ENCODE results near the gene WDR87. TPM values are rescaled to one million over a fixed set of nuclear protein-coding genes. Genes with fewer than 3 reads are reported as not detected.
A peak's percentile ranks its signal among the peaks of the same experiment; 100 is the strongest.

Gene WDR87
- total and polyA plus RNA-seq, 9 of the 15 experiments (the other 6 are each of a cell fraction or from before 2014, with no cell fraction given) = not detected

GRCh38 chr19:37914908-37915307, 8.5 kb upstream of the WDR87 start:
- WGBS (ENCODE audit: insufficient coverage, low coverage, missing lambda C conversion rate) = 23% methylated on average over 2 of the region's 2 CpGs

DNA sequence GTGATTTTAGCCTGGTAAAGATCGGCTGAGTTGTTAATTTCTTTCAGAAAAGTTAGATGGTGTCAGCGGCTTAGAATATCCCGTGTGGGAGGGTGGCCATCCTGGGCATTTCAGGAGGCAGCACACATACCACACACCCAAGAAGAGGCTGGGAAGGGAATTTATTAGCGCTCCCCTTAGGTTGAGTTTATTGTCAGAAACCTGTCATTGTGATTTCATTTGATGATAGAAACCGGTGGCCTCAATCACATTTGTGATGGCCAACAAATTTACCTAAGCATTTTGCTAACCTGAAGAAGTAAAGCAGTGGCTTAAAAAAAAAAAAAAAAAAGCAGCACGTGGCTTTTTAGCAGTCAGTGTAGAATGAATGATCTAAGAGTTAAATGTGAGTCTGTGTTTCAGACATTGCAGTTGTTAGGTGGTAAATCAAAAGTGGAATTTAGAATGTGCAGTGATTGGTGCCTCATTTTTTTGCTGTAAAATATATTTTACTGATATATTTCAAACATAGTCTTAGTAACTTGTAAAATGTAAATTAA, 3.3 kb upstream of the WDR87 start:
- no peak for DNase-seq (ENCODE audit: extremely low read depth in 1 of 4, low spot score in 3 of 4)
- no peak overlapping the region for H3K9ac ChIP-seq (ENCODE audit: insufficient read depth in 1 of 2, low read depth in 2 of 2, low read length in 2 of 2)
- no peak overlapping the region for H3K4me2 ChIP-seq (ENCODE audit: insufficient read depth, low read length)
- H3K36me3 ChIP-seq (ENCODE audit: control insufficient read depth, insufficient read depth, low read length) = no peaks in the 10 kb centered on the region
- no peak for FAIRE-seq
- H3K4me1 ChIP-seq (replicated peaks in 1 of 2; ENCODE audit: control insufficient read depth in 2 of 2, insufficient read depth in 2 of 2, low read length in 2 of 2) = peaks cover 6 to 13% of the 10 kb centered on the region in 2 experiments; a peak in 3 of 5 replicates
- H3K27me3 ChIP-seq (ENCODE audit: control insufficient read depth in 2 of 2, insufficient read depth in 2 of 2, low read length in 2 of 2) = no peaks in the 10 kb centered on the region
- peaks cover 5% of the 10 kb centered on the region; the same call in 2 of the 3 replicates for H3K79me2 ChIP-seq (ENCODE audit: control insufficient read depth, insufficient read depth, low read length)
- intact Hi-C loops (cut with micrococcal nuclease) (no loop called here), in situ Hi-C loops (cut with MboI) (loop anchor here (25.0 kb wide), 1 partner anchor 428 kb away; the partner anchor contains the start of gene CATSPERG)
- no peaks in the 10 kb centered on the region for H3K9me3 ChIP-seq (replicated peaks; ENCODE audit: control insufficient read depth, insufficient read depth, low read depth, low read length)
- no peak overlapping the region for H2AFZ ChIP-seq (ENCODE audit: low read depth, low read length)
- H3K9me1 ChIP-seq (ENCODE audit: control insufficient read depth, insufficient read depth, low read length) = no peaks in the 10 kb centered on the region
- TF ChIP-seq SAFB (IDR thresholded peaks at IDR 0.05; ENCODE audit: borderline replicate concordance, low read depth, low read length) (no peak), ZMIZ1 (IDR thresholded peaks at IDR 0.05; ENCODE audit: low read depth in 2 of 2, low read length in 2 of 2) (no peak), TRIM24 (IDR thresholded peaks at IDR 0.05) (no peak), MNT (conservative IDR thresholded peaks at IDR 0.05) (no peak)
- TF ChIP-seq, protein P1, sequence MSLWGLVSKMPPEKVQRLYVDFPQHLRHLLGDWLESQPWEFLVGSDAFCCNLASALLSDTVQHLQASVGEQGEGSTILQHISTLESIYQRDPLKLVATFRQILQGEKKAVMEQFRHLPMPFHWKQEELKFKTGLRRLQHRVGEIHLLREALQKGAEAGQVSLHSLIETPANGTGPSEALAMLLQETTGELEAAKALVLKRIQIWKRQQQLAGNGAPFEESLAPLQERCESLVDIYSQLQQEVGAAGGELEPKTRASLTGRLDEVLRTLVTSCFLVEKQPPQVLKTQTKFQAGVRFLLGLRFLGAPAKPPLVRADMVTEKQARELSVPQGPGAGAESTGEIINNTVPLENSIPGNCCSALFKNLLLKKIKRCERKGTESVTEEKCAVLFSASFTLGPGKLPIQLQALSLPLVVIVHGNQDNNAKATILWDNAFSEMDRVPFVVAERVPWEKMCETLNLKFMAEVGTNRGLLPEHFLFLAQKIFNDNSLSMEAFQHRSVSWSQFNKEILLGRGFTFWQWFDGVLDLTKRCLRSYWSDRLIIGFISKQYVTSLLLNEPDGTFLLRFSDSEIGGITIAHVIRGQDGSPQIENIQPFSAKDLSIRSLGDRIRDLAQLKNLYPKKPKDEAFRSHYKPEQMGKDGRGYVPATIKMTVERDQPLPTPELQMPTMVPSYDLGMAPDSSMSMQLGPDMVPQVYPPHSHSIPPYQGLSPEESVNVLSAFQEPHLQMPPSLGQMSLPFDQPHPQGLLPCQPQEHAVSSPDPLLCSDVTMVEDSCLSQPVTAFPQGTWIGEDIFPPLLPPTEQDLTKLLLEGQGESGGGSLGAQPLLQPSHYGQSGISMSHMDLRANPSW (CRISPR knock-in tag; IDR thresholded peaks at IDR 0.05) = no peak
- 0 out of 2 replicates have a peak, but pooled peaks cover 3% of the 10 kb centered on the region for H4K20me1 ChIP-seq (replicated peaks; ENCODE audit: control insufficient read depth, insufficient read depth, low read length)
- no TSS peak for BruUV-seq (replicated peaks)
- 39% methylated on average over 5 of the region's 6 CpGs for WGBS (ENCODE audit: insufficient coverage, low coverage, missing lambda C conversion rate)
- ChIA-PET CTCF (ENCODE audit: low intra/inter-chr PET ratio) (no interaction called here), POLR2A (no interaction called here)
- ATAC-seq = no peak
- H3K4me3 ChIP-seq = no peak overlapping the region
- H3K27ac ChIP-seq (ENCODE audit: extremely low read depth, low read depth, low read length) = no peak overlapping the region

More at GRCh38 chr19:37914908-37915307, 8.5 kb upstream of the WDR87 start:
- H3K9me1 ChIP-seq (ENCODE audit: control insufficient read depth, insufficient read depth, low read length) = no peaks in the 10 kb centered on the region
- DNase-seq (ENCODE audit: extremely low read depth in 1 of 4, low spot score in 3 of 4) (no peak), FAIRE-seq (no peak), ATAC-seq (no peak)
- intact Hi-C loops (cut with micrococcal nuclease) = no loop called here
- H3K4me1 ChIP-seq (replicated peaks in 1 of 2; ENCODE audit: control insufficient read depth in 2 of 2, insufficient read depth in 2 of 2, low read length in 2 of 2) = no peaks in the 10 kb centered on the region
- peak; percentile 94 for TF ChIP-seq SPI1 (IDR thresholded peaks at IDR 0.05; ENCODE audit: borderline replicate concordance, low read depth, low read length)
- no peak for TF ChIP-seq XRCC5 (IDR thresholded peaks at IDR 0.05; ENCODE audit: low read depth, low read length)
- POLR2A ChIA-PET = interaction anchor here (0.9 kb wide), 1 partner anchor 17 kb away, joined by 3 read pairs; no protein-coding TSS in a partner anchor
- no peaks in the 10 kb centered on the region for H3K9me3 ChIP-seq (replicated peaks; ENCODE audit: control insufficient read depth, insufficient read depth, low read depth, low read length)
- no peaks in the 10 kb centered on the region for H4K20me1 ChIP-seq (replicated peaks; ENCODE audit: control insufficient read depth, insufficient read depth, low read length)
- H3K27me3 ChIP-seq (ENCODE audit: control insufficient read depth in 2 of 2, insufficient read depth in 2 of 2, low read length in 2 of 2) = no peaks in the 10 kb centered on the region
- no peak overlapping the region; a peak in 1 of 4 replicates for H3K9ac ChIP-seq (ENCODE audit: insufficient read depth in 1 of 2, low read depth in 2 of 2, low read length in 2 of 2)
- H3K36me3 ChIP-seq (ENCODE audit: control insufficient read depth, insufficient read depth, low read length) = no peaks in the 10 kb centered on the region
- no peak overlapping the region for H3K4me2 ChIP-seq (ENCODE audit: insufficient read depth, low read length)
- no peak overlapping the region for H2AFZ ChIP-seq (ENCODE audit: low read depth, low read length)
- CTCF ChIA-PET (ENCODE audit: low intra/inter-chr PET ratio) = no interaction called here
- H3K4me3 ChIP-seq = no peak overlapping the region
- no peak overlapping the region for H3K27ac ChIP-seq (ENCODE audit: extremely low read depth, low read depth, low read length)
- no TSS peak for BruUV-seq (replicated peaks)
- H3K79me2 ChIP-seq (ENCODE audit: control insufficient read depth, insufficient read depth, low read length) = no peaks in the 10 kb centered on the region
- in situ Hi-C loops (cut with MboI) = loop anchor here (25.0 kb wide), 1 partner anchor 422 kb away; the partner anchor contains the start of gene CATSPERG

Measured in K562 (cell line).